OCI-LY7 (cell line): ENCODE measurements around the gene MISP3. TPM values are rescaled to one million over a fixed set of nuclear protein-coding genes. Genes with fewer than 3 reads are reported as not detected.

Experiments used
- BruUV-seq: library from RNA; stranded (reverse); fragments of 400-500 nt; replicated peaks from 2 replicates; lab custom pipeline; 2021; lab: Mats Ljungman, UMichigan
- CTCF ChIA-PET: fragments of 300-600 bp; sonication (Branson Sonifier 250); formaldehyde crosslinking; loops from one replicate; lab custom pipeline; 2022; ENCODE audit warnings: antibody characterized with exemption; ENCODE audit not compliant: unreplicated experiment; lab: Charles Lee
- POLR2A ChIA-PET: fragments of 300-600 bp; sonication (Branson Sonifier 250); formaldehyde crosslinking; loops from one replicate; lab custom pipeline; 2022; ENCODE audit warnings: antibody characterized with exemption; lab: Charles Lee
- DNase-seq: peaks from one replicate; pipeline ENCODE4 v3.0.0-alpha.2; 2015; ENCODE audit warnings: low spot score
- H2AFZ ChIP-seq: fragments of 200-600 bp; sonication (generic), shearing (Covaris generic); 2 replicates; pipeline ENCODE4 v1.6.1; 2014; ENCODE audit warnings: mild to moderate bottlenecking, antibody characterized with exemption, low read length, moderate library complexity
- H3K27ac ChIP-seq: fragments of 200-600 bp; sonication (generic); 2 replicates; pipeline ENCODE4 v1.5.1; 2014; ENCODE audit warnings: mixed run types, low read depth, mild to moderate bottlenecking, moderate library complexity, low read length, inconsistent platforms; ENCODE audit not compliant: poor library complexity, severe bottlenecking
- H3K36me3 ChIP-seq: fragments of 200-600 bp; sonication (generic); 2 replicates; pipeline ENCODE4 v1.6.1; 2014; ENCODE audit warnings: mild to moderate bottlenecking, antibody characterized with exemption, low read length, moderate library complexity, mixed read lengths; ENCODE audit not compliant: insufficient read depth
- H3K4me1 ChIP-seq: fragments of 200-600 bp; sonication (generic); 2 replicates; pipeline ENCODE4 v1.5.1; 2014; ENCODE audit warnings: mild to moderate bottlenecking, low read length; ENCODE audit not compliant: insufficient read depth, poor library complexity, severe bottlenecking
- H3K4me2 ChIP-seq: fragments of 200-600 bp; sonication (generic); 2 replicates; pipeline ENCODE4 v1.6.1; 2014; ENCODE audit warnings: mild to moderate bottlenecking, low read length
- H3K4me3 ChIP-seq: fragments of 200-600 bp; sonication (generic); 2 replicates; pipeline ENCODE4 v1.5.1; 2014; ENCODE audit warnings: mild to moderate bottlenecking, low read depth, low read length; ENCODE audit not compliant: poor library complexity, severe bottlenecking
- H3K79me2 ChIP-seq: fragments of 200-600 bp; sonication (generic); 2 replicates; pipeline ENCODE4 v1.6.1; 2016; ENCODE audit warnings: low read depth, mild to moderate bottlenecking, low read length, moderate library complexity, mixed read lengths; ENCODE audit not compliant: insufficient read depth
- H3K9me2 ChIP-seq: fragments of 200-600 bp; sonication (generic); 2 replicates; pipeline ENCODE4 v1.6.1; 2016; ENCODE audit warnings: mild to moderate bottlenecking, low read length, mixed read lengths; ENCODE audit not compliant: insufficient read depth
- H3K9me3 ChIP-seq: fragments of 200-600 bp; sonication (generic); 2 replicates; pipeline ENCODE4 v1.6.1; 2014; ENCODE audit warnings: mild to moderate bottlenecking, mixed run types, low read length, mixed read lengths
- H4K20me1 ChIP-seq: fragments of 200-600 bp; sonication (generic); 2 replicates; pipeline ENCODE4 v1.6.1; 2014; ENCODE audit warnings: mild to moderate bottlenecking, antibody characterized with exemption, low read length, moderate library complexity, mixed read lengths; ENCODE audit not compliant: insufficient read depth
- CTCF ChIP-seq: fragments of 200-600 bp; sonication (generic); conservative IDR thresholded peaks from 2 replicates; pipeline ENCODE4 v1.5.1; 2014; ENCODE audit warnings: mild to moderate bottlenecking, antibody characterized with exemption, low read length, moderate library complexity, mixed read lengths
- EZH2phosphoT487 ChIP-seq: fragments of 200-600 bp; sonication (generic); IDR thresholded peaks from 2 replicates; pipeline ENCODE4 v1.6.1; 2018; ENCODE audit warnings: low read depth, borderline replicate concordance, mild to moderate bottlenecking, mixed run types, antibody characterized with exemption, low read length, moderate library complexity, mixed read lengths
- intact Hi-C: fragments of 100-400 bp; cut with micrococcal nuclease; formaldehyde crosslinking; loops from one replicate; pipeline ENCODE4 v1.10.0; 2022; ENCODE audit not compliant: unreplicated experiment
- total RNA-seq, 2 experiments: library from RNA; depleted of rRNA in 1 of 2; stranded (reverse); fragments of >200 nt in 1 of 2; shearing (Covaris generic) in 1 of 2; gene quantifications; 2 replicates each; pipeline ENCODE4 v1.2.3, GENCODE V29; 2014 to 2022

Gene MISP3
- total RNA-seq, 2 experiments from 2014 or later, result 3.3 to 3.9 TPM

DNA sequence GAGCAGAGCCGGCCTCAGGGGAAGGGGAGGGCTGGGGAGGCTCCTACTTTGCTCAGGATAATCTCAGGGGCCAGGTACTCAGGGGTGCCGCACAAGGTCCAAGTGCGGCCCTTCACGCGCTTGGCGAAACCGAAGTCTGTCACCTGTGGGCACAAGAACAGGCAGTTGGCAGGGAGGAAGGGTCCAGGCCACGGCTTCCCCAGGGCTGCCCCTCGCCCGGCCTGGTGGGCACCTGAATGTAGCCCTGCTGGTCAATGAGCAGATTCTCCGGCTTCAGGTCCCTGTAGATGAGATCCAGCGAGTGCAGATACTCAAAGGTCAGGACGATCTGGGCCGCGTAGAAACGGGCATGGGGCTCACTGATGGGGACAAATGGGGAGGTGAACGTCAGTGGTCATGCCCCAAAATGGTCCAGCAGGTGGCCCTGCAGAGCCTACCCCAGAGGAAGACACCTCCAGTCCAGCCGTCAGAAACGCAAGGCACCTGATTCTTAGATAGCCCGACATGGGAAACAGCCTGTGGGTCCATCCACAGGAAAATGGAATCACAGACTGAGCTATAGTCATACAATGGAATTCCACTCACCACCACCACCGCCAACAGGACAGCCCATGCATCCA lies 25.1 kb downstream of the MISP3 start:
- Histone ChIP-seq H3K4me1 (peaks cover under 1% of the 10 kb centered on the region), H3K9me3 (peaks cover 9% of the 10 kb centered on the region), H3K79me2 (no peaks in the 10 kb centered on the region), H3K36me3 (peaks cover 25% of the 10 kb centered on the region), H4K20me1 (no peaks in the 10 kb centered on the region), H3K27ac (no peak overlapping the region), H3K9me2 (no peaks in the 10 kb centered on the region), H3K4me3 (no peak overlapping the region), H2AFZ (no peak overlapping the region), H3K4me2 (no peak overlapping the region)
- TF ChIP-seq CTCF (peak; percentile 33), EZH2phosphoT487 (no peak)
- BruUV-seq, result no TSS peak
- ChIA-PET CTCF (no interaction called here), POLR2A (no interaction called here)
- no peak for DNase-seq
- intact Hi-C loops, result no loop called here

- intact Hi-C loops, result no loop called here
- H3K4me2 ChIP-seq, result no peak overlapping the region
- no TSS peak for BruUV-seq
- H3K79me2 ChIP-seq, result no peaks in the 10 kb centered on the region
- no peaks in the 10 kb centered on the region for H3K9me3 ChIP-seq
- no peak for DNase-seq
- ChIA-PET CTCF (no interaction called here), POLR2A (no interaction called here)
- no peak for TF ChIP-seq CTCF
- TF ChIP-seq EZH2phosphoT487, result no peak
- no peak overlapping the region for H3K27ac ChIP-seq
- H3K4me3 ChIP-seq, result no peak overlapping the region
- H3K36me3 ChIP-seq, result peaks cover 16% of the 10 kb centered on the region
- no peaks in the 10 kb centered on the region for H3K9me2 ChIP-seq
- no peak overlapping the region for H2AFZ ChIP-seq
- H3K4me1 ChIP-seq, result no peaks in the 10 kb centered on the region
- H4K20me1 ChIP-seq, result no peaks in the 10 kb centered on the region
Observed at GRCh38 chr19:14101003-14101545, 28.5 kb downstream of the MISP3 start.

DNA sequence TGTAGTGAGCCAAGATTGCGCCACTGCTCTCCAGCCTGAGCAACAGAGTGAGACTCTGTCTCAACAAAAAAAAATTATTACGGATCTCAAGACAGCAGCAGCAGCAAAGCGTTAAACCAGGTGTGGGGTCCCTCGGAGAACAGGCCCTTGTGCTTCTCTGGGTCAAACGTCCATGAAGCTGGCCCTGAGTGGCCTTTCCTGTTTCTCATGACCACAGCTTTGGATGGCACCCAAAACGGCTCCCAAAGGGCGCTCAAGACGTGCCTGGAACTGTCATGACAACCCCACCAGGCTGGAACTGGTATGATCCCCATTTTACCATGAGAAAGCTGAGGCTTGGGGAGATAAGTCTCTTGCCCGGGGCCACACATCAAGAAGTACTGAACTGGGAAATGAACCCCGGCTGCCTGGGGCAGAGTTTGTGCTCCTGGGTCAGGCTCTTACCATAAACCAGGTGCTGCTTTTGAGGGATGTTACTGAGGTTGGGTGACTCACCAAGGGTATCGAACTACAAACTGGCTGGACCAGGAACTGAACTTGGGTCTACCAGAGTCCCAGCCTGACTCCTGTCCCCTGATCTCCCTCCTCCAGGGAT lies 29.6 kb downstream of the MISP3 start:
- TF ChIP-seq CTCF (no peak), EZH2phosphoT487 (no peak)
- no TSS peak for BruUV-seq
- DNase-seq, result no peak
- Histone ChIP-seq H3K79me2 (no peaks in the 10 kb centered on the region), H3K36me3 (peaks cover 16% of the 10 kb centered on the region), H4K20me1 (no peaks in the 10 kb centered on the region), H3K9me3 (no peaks in the 10 kb centered on the region), H3K4me2 (no peak overlapping the region), H3K4me1 (no peaks in the 10 kb centered on the region), H3K9me2 (no peaks in the 10 kb centered on the region), H2AFZ (no peak overlapping the region), H3K27ac (no peak overlapping the region), H3K4me3 (no peak overlapping the region)
- ChIA-PET POLR2A (no interaction called here), CTCF (interaction anchor here (0.6 kb wide), 1 partner anchor 13 kb away, joined by 3 read pairs; no protein-coding TSS in a partner anchor)
- intact Hi-C loops, result no loop called here
